HepG2 (cell line): Measurements from ENCODE around the gene DHH. TPM values are rescaled to one million over a fixed set of nuclear protein-coding genes. Genes with fewer than 3 reads are reported as not detected.

ENCODE experiments used
- CHD2 ChIP-seq: IDR thresholded peaks from 2 replicates; pipeline ENCODE4 v1.6.1; 2011; ENCODE audit warnings: low read depth, low read length, improper control_type of control experiment
- DPF2 ChIP-seq: sonication (generic); formaldehyde crosslinking; IDR thresholded peaks from 2 replicates; pipeline ENCODE4 v1.4.0; 2020; ENCODE audit warnings: mild to moderate bottlenecking, low read depth, missing genetic modification reagents, borderline replicate concordance
- TBX2 ChIP-seq: sonication (generic); formaldehyde crosslinking; IDR thresholded peaks from 2 replicates; pipeline ENCODE4 v1.5.0; 2020; ENCODE audit warnings: missing genetic modification reagents, mild to moderate bottlenecking, borderline replicate concordance
- YEATS4 ChIP-seq: sonication (generic); formaldehyde crosslinking; IDR thresholded peaks from 2 replicates; pipeline ENCODE4 v1.4.0; 2020; ENCODE audit warnings: missing genetic modification reagents, borderline replicate concordance
- ZFP36L1 ChIP-seq: sonication (generic); formaldehyde crosslinking; IDR thresholded peaks from 2 replicates; pipeline ENCODE4 v1.8.0; 2022; ENCODE audit warnings: mild to moderate bottlenecking, missing genetic modification reagents, moderate library complexity
- ZMAT3 ChIP-seq: sonication (generic); formaldehyde crosslinking; conservative IDR thresholded peaks from 2 replicates; pipeline ENCODE4 v1.7.0; 2021; ENCODE audit warnings: missing genetic modification reagents
- ZNF274 ChIP-seq: sonication (generic); formaldehyde crosslinking; IDR thresholded peaks from 2 replicates; pipeline ENCODE4 v1.5.1; 2020; ENCODE audit warnings: mild to moderate bottlenecking, missing genetic modification reagents
- ZNF496 ChIP-seq: sonication (generic); formaldehyde crosslinking; IDR thresholded peaks from 2 replicates; pipeline ENCODE4 v1.8.1; 2023; ENCODE audit warnings: mild to moderate bottlenecking, moderate library complexity, missing genetic modification reagents; ENCODE audit not compliant: insufficient replicate concordance
- polyA plus RNA-seq, 8 experiments: library from polyadenylated mRNA; depleted of rRNA in 3 of 8; stranded (reverse) in 7 of 8; unstranded in 1 of 8; fragments of >200 nt; fragmentation: Illumina TruSeq in 4 of 8; extraction: Trizol in 4 of 8; gene quantifications; 2 replicates each; pipeline versions ENCODE4 v1.2.1 to v1.2.3, GENCODE V29; 2011 to 2016; ENCODE audit warnings: low read depth in 4 of 8, missing spikeins in 1 of 8, mixed read lengths in 1 of 8; ENCODE audit not compliant: insufficient read depth in 1 of 8
- total RNA-seq, 5 experiments: library from RNA; depleted of rRNA; stranded (reverse); fragments of >200 nt; fragmentation: Illumina TruSeq; extraction: Trizol; gene quantifications; 2 replicates each; pipeline ENCODE4 v1.2.3, GENCODE V29; 2016; ENCODE audit warnings: low read depth in 1 of 5
- TF ChIP-seq, protein P1 (sequence below): IDR thresholded peaks from 2 replicates; pipeline ENCODE4 v1.6.1; 2016; ENCODE audit warnings: control low read depth
- TF ChIP-seq, protein P2 (sequence below): sonication (generic); formaldehyde crosslinking; IDR thresholded peaks from 2 replicates; pipeline ENCODE4 v1.5.0; 2020; ENCODE audit warnings: missing genetic modification reagents
- TF ChIP-seq, protein P3 (sequence below): sonication (generic); formaldehyde crosslinking; IDR thresholded peaks from 2 replicates; pipeline ENCODE4 v1.9.0; 2021; ENCODE audit warnings: mild to moderate bottlenecking, missing genetic modification reagents
- TF ChIP-seq, protein P4 (sequence below): sonication (generic); formaldehyde crosslinking; IDR thresholded peaks from 2 replicates; pipeline ENCODE4 v1.5.0; 2020; ENCODE audit warnings: missing genetic modification reagents, mild to moderate bottlenecking, borderline replicate concordance
- TF ChIP-seq, protein P5 (sequence below): sonication (generic); formaldehyde crosslinking; IDR thresholded peaks from 2 replicates; pipeline ENCODE4 v1.4.0; 2020; ENCODE audit warnings: missing genetic modification reagents

DHH gene
- total and polyA plus RNA-seq, 2 of the 13 experiments (the other 11 are each of a cell fraction or from before 2014, with no cell fraction given): not detected

DNA sequence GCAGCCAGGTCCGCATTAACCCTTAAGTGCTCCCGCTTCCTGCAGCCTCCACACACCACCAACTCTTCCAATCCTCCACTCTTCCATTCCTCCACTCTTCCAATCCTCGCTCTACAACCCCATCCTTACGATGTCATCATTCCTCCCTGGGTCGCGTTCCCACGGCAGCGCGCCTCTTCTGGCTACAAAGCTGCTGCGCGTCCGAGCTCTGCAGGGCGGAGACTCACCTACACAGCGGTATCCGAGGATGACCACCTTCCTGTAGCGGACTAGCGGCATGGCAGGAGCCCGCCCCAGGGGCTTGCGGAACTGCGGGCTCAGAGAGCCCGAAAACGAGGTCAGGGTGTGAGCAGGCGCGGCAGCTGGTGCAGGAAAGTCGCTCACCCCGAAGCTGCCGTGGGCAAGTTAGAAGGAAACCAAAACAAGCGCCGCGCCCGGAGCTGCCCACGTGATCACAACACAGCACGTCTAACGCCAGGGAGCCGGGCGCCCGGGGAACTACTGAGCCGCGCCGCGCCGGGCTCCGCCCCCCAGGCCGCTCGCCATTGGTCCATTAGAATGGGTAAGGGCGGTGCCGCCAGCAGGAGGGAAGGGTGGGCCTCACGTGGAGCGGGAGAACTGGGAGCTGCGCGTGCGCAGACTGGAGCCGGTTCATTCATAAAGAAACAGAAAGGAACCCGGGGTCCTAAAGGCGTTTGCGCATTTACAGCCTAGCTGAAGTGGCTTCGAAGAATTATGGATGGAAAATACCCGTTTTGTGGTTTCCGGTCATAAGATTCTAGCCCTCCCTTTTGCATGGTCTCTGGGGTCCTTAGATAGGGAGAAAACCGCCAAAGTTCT, 24.9 kb downstream of the DHH start, which contains the start of gene RHEBL1 (continued):
- TF ChIP-seq YEATS4 (CRISPR knock-in tag) (peak; percentile 55; the same call in 1 of the 2 replicates), CHD2 (no peak), ZMAT3 (CRISPR knock-in tag) (peak; percentile 82; the same call in 1 of the 2 replicates), ZNF496 (CRISPR knock-in tag) (no peak), ZFP36L1 (peak; percentile 64; the same call in 1 of the 2 replicates), TBX2 (CRISPR knock-in tag) (peak; percentile 69; the same call in 1 of the 2 replicates), DPF2 (CRISPR knock-in tag) (no peak), ZNF274 (CRISPR knock-in tag) (peak; percentile 82)
- TF ChIP-seq, protein P1, sequence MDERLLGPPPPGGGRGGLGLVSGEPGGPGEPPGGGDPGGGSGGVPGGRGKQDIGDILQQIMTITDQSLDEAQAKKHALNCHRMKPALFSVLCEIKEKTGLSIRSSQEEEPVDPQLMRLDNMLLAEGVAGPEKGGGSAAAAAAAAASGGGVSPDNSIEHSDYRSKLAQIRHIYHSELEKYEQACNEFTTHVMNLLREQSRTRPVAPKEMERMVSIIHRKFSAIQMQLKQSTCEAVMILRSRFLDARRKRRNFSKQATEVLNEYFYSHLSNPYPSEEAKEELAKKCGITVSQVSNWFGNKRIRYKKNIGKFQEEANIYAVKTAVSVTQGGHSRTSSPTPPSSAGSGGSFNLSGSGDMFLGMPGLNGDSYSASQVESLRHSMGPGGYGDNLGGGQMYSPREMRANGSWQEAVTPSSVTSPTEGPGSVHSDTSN (CRISPR knock-in tag): no peak
- TF ChIP-seq, protein P2, sequence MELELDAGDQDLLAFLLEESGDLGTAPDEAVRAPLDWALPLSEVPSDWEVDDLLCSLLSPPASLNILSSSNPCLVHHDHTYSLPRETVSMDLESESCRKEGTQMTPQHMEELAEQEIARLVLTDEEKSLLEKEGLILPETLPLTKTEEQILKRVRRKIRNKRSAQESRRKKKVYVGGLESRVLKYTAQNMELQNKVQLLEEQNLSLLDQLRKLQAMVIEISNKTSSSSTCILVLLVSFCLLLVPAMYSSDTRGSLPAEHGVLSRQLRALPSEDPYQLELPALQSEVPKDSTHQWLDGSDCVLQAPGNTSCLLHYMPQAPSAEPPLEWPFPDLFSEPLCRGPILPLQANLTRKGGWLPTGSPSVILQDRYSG (CRISPR knock-in tag): peak; percentile 34; the same call in 1 of the 2 replicates
- TF ChIP-seq, protein P3, sequence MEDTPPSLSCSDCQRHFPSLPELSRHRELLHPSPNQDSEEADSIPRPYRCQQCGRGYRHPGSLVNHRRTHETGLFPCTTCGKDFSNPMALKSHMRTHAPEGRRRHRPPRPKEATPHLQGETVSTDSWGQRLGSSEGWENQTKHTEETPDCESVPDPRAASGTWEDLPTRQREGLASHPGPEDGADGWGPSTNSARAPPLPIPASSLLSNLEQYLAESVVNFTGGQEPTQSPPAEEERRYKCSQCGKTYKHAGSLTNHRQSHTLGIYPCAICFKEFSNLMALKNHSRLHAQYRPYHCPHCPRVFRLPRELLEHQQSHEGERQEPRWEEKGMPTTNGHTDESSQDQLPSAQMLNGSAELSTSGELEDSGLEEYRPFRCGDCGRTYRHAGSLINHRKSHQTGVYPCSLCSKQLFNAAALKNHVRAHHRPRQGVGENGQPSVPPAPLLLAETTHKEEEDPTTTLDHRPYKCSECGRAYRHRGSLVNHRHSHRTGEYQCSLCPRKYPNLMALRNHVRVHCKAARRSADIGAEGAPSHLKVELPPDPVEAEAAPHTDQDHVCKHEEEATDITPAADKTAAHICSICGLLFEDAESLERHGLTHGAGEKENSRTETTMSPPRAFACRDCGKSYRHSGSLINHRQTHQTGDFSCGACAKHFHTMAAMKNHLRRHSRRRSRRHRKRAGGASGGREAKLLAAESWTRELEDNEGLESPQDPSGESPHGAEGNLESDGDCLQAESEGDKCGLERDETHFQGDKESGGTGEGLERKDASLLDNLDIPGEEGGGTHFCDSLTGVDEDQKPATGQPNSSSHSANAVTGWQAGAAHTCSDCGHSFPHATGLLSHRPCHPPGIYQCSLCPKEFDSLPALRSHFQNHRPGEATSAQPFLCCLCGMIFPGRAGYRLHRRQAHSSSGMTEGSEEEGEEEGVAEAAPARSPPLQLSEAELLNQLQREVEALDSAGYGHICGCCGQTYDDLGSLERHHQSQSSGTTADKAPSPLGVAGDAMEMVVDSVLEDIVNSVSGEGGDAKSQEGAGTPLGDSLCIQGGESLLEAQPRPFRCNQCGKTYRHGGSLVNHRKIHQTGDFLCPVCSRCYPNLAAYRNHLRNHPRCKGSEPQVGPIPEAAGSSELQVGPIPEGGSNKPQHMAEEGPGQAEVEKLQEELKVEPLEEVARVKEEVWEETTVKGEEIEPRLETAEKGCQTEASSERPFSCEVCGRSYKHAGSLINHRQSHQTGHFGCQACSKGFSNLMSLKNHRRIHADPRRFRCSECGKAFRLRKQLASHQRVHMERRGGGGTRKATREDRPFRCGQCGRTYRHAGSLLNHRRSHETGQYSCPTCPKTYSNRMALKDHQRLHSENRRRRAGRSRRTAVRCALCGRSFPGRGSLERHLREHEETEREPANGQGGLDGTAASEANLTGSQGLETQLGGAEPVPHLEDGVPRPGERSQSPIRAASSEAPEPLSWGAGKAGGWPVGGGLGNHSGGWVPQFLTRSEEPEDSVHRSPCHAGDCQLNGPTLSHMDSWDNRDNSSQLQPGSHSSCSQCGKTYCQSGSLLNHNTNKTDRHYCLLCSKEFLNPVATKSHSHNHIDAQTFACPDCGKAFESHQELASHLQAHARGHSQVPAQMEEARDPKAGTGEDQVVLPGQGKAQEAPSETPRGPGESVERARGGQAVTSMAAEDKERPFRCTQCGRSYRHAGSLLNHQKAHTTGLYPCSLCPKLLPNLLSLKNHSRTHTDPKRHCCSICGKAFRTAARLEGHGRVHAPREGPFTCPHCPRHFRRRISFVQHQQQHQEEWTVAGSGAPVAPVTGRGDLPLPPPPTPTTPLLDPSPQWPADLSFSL (CRISPR knock-in tag): no peak
- TF ChIP-seq, protein P4, sequence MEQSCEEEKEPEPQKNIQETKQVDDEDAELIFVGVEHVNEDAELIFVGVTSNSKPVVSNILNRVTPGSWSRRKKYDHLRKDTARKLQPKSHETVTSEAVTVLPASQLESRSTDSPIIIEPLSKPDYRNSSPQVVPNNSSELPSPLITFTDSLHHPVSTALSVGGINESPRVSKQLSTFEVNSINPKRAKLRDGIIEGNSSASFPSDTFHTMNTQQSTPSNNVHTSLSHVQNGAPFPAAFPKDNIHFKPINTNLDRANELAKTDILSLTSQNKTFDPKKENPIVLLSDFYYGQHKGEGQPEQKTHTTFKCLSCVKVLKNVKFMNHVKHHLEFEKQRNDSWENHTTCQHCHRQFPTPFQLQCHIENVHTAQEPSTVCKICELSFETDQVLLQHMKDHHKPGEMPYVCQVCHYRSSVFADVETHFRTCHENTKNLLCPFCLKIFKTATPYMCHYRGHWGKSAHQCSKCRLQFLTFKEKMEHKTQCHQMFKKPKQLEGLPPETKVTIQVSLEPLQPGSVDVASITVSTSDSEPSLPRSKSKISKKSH (CRISPR knock-in tag): peak; percentile 83; the same call in 1 of the 2 replicates
- TF ChIP-seq, protein P5, sequence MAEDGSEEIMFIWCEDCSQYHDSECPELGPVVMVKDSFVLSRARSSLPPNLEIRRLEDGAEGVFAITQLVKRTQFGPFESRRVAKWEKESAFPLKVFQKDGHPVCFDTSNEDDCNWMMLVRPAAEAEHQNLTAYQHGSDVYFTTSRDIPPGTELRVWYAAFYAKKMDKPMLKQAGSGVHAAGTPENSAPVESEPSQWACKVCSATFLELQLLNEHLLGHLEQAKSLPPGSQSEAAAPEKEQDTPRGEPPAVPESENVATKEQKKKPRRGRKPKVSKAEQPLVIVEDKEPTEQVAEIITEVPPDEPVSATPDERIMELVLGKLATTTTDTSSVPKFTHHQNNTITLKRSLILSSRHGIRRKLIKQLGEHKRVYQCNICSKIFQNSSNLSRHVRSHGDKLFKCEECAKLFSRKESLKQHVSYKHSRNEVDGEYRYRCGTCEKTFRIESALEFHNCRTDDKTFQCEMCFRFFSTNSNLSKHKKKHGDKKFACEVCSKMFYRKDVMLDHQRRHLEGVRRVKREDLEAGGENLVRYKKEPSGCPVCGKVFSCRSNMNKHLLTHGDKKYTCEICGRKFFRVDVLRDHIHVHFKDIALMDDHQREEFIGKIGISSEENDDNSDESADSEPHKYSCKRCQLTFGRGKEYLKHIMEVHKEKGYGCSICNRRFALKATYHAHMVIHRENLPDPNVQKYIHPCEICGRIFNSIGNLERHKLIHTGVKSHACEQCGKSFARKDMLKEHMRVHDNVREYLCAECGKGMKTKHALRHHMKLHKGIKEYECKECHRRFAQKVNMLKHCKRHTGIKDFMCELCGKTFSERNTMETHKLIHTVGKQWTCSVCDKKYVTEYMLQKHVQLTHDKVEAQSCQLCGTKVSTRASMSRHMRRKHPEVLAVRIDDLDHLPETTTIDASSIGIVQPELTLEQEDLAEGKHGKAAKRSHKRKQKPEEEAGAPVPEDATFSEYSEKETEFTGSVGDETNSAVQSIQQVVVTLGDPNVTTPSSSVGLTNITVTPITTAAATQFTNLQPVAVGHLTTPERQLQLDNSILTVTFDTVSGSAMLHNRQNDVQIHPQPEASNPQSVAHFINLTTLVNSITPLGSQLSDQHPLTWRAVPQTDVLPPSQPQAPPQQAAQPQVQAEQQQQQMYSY (CRISPR knock-in tag): no peak
